Measurements from ENCODE around the gene UBE2G1.

- TF ChIP-seq EZH2 (optimal IDR thresholded peaks at IDR 0.05; ENCODE audit: low read depth, low read length): no peak
- TF ChIP-seq CTCF (IDR thresholded peaks at IDR 0.05; ENCODE audit: low read length): no peak
- no peak for TF ChIP-seq EZH2phosphoT487 (IDR thresholded peaks at IDR 0.05; ENCODE audit: low read length)
These were observed 39.2 kb upstream of the UBE2G1 start for GRCh38 chr17:4405699-4406098.

Data from MM.1S (cell line).